ENCODE measurements around the gene FBXO48.

FBXO48 gene

GRCh38 chr2:68428746-68429145, 38.3 kb downstream of the FBXO48 start:
- H3K27ac ChIP-seq (ENCODE audit: poor library complexity, severe bottlenecking): no peak overlapping the region
- ATAC-seq (ENCODE audit: low read depth): no peak
- no peak for TF ChIP-seq CTCF (IDR thresholded peaks at IDR 0.05; ENCODE audit: poor library complexity, severe bottlenecking)

GRCh38 chr2:68428126-68428525, 39.0 kb downstream of the FBXO48 start:
- Histone ChIP-seq H3K9me3 (ENCODE audit: severe bottlenecking) (no peaks in the 10 kb centered on the region), H3K27ac (ENCODE audit: poor library complexity, severe bottlenecking) (no peak overlapping the region), H3K4me1 (ENCODE audit: insufficient read depth, poor library complexity, severe bottlenecking) (peaks cover 23% of the 10 kb centered on the region), H3K36me3 (ENCODE audit: low read depth) (no peaks in the 10 kb centered on the region), H3K4me3 (ENCODE audit: severe bottlenecking) (no peak overlapping the region), H3K27me3 (ENCODE audit: insufficient read depth, poor library complexity, severe bottlenecking) (no peaks in the 10 kb centered on the region)
- DNase-seq (ENCODE audit: low spot score) (no peak), ATAC-seq (ENCODE audit: low read depth) (no peak)
- TF ChIP-seq CTCF (IDR thresholded peaks at IDR 0.05; ENCODE audit: poor library complexity, severe bottlenecking): no peak

More at GRCh38 chr2:68428746-68429145, 38.3 kb downstream of the FBXO48 start:
- Histone ChIP-seq H3K9me3 (ENCODE audit: severe bottlenecking) (no peaks in the 10 kb centered on the region), H3K36me3 (ENCODE audit: low read depth) (no peaks in the 10 kb centered on the region), H3K4me1 (ENCODE audit: insufficient read depth, poor library complexity, severe bottlenecking) (peaks cover 23% of the 10 kb centered on the region), H3K27me3 (ENCODE audit: insufficient read depth, poor library complexity, severe bottlenecking) (no peaks in the 10 kb centered on the region), H3K4me3 (ENCODE audit: severe bottlenecking) (no peak overlapping the region)
- DNase-seq (ENCODE audit: low spot score): no peak

GRCh38 chr2:68426848-68427579, 40.1 kb downstream of the FBXO48 start:
- no peaks in the 10 kb centered on the region for H3K9me3 ChIP-seq (ENCODE audit: severe bottlenecking)
- H3K4me3 ChIP-seq (ENCODE audit: severe bottlenecking): no peak overlapping the region
- no peak for TF ChIP-seq CTCF (IDR thresholded peaks at IDR 0.05; ENCODE audit: poor library complexity, severe bottlenecking)
- no peak overlapping the region for H3K27ac ChIP-seq (ENCODE audit: poor library complexity, severe bottlenecking)
- DNase-seq (ENCODE audit: low spot score): no peak
- H3K27me3 ChIP-seq (ENCODE audit: insufficient read depth, poor library complexity, severe bottlenecking): no peaks in the 10 kb centered on the region
- no peaks in the 10 kb centered on the region for H3K36me3 ChIP-seq (ENCODE audit: low read depth)
- H3K4me1 ChIP-seq (ENCODE audit: insufficient read depth, poor library complexity, severe bottlenecking): peaks cover 23% of the 10 kb centered on the region
- ATAC-seq (ENCODE audit: low read depth): peak; percentile 68

- Histone ChIP-seq H3K36me3 (ENCODE audit: low read depth) (no peaks in the 10 kb centered on the region), H3K4me3 (ENCODE audit: severe bottlenecking) (no peak overlapping the region), H3K27me3 (ENCODE audit: insufficient read depth, poor library complexity, severe bottlenecking) (no peaks in the 10 kb centered on the region), H3K9me3 (ENCODE audit: severe bottlenecking) (no peaks in the 10 kb centered on the region), H3K4me1 (ENCODE audit: insufficient read depth, poor library complexity, severe bottlenecking) (peaks cover 23% of the 10 kb centered on the region), H3K27ac (ENCODE audit: poor library complexity, severe bottlenecking) (no peak overlapping the region)
- ATAC-seq (ENCODE audit: low read depth) (no peak), DNase-seq (ENCODE audit: low spot score) (no peak)
- TF ChIP-seq CTCF (IDR thresholded peaks at IDR 0.05; ENCODE audit: poor library complexity, severe bottlenecking): no peak
Measured at GRCh38 chr2:68426446-68426845, 40.6 kb downstream of the FBXO48 start.

- DNase-seq (ENCODE audit: low spot score): no peak
- no peaks in the 10 kb centered on the region for H3K9me3 ChIP-seq (ENCODE audit: severe bottlenecking)
- ATAC-seq (ENCODE audit: low read depth): no peak
- H3K36me3 ChIP-seq (ENCODE audit: low read depth): no peaks in the 10 kb centered on the region
- peaks cover 23% of the 10 kb centered on the region for H3K4me1 ChIP-seq (ENCODE audit: insufficient read depth, poor library complexity, severe bottlenecking)
- H3K4me3 ChIP-seq (ENCODE audit: severe bottlenecking): no peak overlapping the region
- no peak for TF ChIP-seq CTCF (IDR thresholded peaks at IDR 0.05; ENCODE audit: poor library complexity, severe bottlenecking)
- H3K27me3 ChIP-seq (ENCODE audit: insufficient read depth, poor library complexity, severe bottlenecking): no peaks in the 10 kb centered on the region
- H3K27ac ChIP-seq (ENCODE audit: poor library complexity, severe bottlenecking): no peak overlapping the region
Measured at GRCh38 chr2:68425503-68425902, 41.6 kb downstream of the FBXO48 start.

All from RWPE2 (cell line).